ENCODE measurements around the gene TCAP.
A peak's percentile ranks its signal among the peaks of the same experiment; 100 is the strongest.

The TCAP gene

DNA sequence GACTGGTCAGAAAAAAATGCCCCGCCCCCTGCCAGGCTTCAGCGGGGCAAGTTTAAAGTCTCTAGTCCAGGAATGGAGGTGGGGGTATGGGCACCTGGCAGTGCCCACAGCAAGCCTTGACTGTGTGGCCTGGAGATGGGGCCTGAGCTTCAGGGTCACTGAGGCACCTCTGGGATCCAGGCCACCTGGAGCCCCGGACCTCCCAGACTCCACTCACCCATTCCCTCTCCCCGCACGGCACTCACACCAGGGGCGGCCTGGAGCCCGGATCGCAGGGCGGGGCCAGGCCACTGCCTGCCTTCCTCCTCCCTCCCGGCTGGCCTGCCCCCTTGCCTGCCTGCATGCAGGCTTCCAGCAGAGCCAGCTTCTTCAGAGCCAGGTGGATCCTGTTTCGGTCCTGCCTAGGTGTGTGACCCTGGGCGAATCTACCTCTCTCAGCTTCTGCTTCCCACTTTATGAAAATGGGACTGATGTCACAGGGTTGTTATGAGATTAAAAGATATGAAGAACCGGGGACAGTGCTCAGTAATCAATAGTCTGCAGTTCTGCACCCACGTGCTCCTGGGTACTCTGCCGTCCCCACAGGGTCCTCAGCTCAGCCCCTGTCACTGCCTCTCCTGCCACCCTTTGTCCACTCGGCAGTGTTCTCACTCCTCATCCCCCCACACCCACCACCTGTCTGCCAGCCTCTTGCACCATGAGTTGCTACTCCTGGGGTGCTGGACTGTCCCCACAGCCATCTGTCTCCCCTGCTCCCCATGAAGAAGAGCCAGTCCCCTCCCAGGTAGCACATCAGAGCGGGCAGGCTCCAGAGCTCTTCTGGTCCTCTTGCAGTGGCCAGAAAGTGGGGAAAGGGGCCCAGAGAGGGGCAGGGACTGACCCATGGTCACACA lies 1.2 kb upstream of the TCAP start:
- Mint-ChIP-seq H3K27me3 (peaks cover 12% of the 10 kb centered on the region), H3K4me1 (ENCODE audit: low read depth) (peaks cover 27% of the 10 kb centered on the region)

GRCh38 chr17:39665642-39666224 lies 584 bp downstream of the TCAP start:
- Mint-ChIP-seq H3K9me3 (no peaks in the 10 kb centered on the region), H3K4me3 (no peak overlapping the region), H3K27me3 (peaks cover 12% of the 10 kb centered on the region), H3K36me3 (ENCODE audit: low read depth) (peaks cover 5% of the 10 kb centered on the region), H3K4me1 (ENCODE audit: low read depth) (peaks cover 19% of the 10 kb centered on the region), H3K27ac (no peak overlapping the region)

More for the DNA sequence above, 1.2 kb upstream of the TCAP start:
- Mint-ChIP-seq H3K27ac (no peak overlapping the region), H3K4me3 (no peak overlapping the region), H3K9me3 (no peaks in the 10 kb centered on the region), H3K36me3 (ENCODE audit: low read depth) (peaks cover 5% of the 10 kb centered on the region)

- H3K9me3 Mint-ChIP-seq = no peaks in the 10 kb centered on the region
- H3K4me3 Mint-ChIP-seq = no peak overlapping the region
- H3K27ac Mint-ChIP-seq = no peak overlapping the region
- peaks cover 12% of the 10 kb centered on the region for H3K27me3 Mint-ChIP-seq
- H3K36me3 Mint-ChIP-seq (ENCODE audit: low read depth) = peaks cover 2% of the 10 kb centered on the region
- H3K4me1 Mint-ChIP-seq (ENCODE audit: low read depth) = peaks cover 18% of the 10 kb centered on the region
These were observed 1.1 kb downstream of the TCAP start for GRCh38 chr17:39666231-39666600.

GRCh38 chr17:39666601-39667261 lies 1.6 kb downstream of the TCAP start:
- Mint-ChIP-seq H3K9me3 (no peaks in the 10 kb centered on the region), H3K36me3 (ENCODE audit: low read depth) (no peaks in the 10 kb centered on the region), H3K27me3 (peaks cover 12% of the 10 kb centered on the region), H3K27ac (no peak overlapping the region), H3K4me3 (no peak overlapping the region), H3K4me1 (ENCODE audit: low read depth) (peaks cover 12% of the 10 kb centered on the region)

GRCh38 chr17:39667262-39667944 lies 2.3 kb downstream of the TCAP start:
- Mint-ChIP-seq H3K9me3 (no peaks in the 10 kb centered on the region), H3K27ac (no peak overlapping the region), H3K4me3 (peak overlapping the region; percentile 41), H3K4me1 (ENCODE audit: low read depth) (peaks cover 11% of the 10 kb centered on the region), H3K27me3 (peaks cover 12% of the 10 kb centered on the region), H3K36me3 (ENCODE audit: low read depth) (no peaks in the 10 kb centered on the region)

GRCh38 chr17:39667945-39668924 lies 3.1 kb downstream of the TCAP start, which contains the start of gene PNMT:
TSS of gene PNMT (plus strand) at chr17:39668453. CDS start at chr17:39668476, 23 bp downstream.
- no peaks in the 10 kb centered on the region for H3K9me3 Mint-ChIP-seq
- peak within 1 kb of the TSS; percentile 69 for H3K4me3 Mint-ChIP-seq
- no peak within 1 kb of the TSS for H3K27ac Mint-ChIP-seq
- H3K27me3 Mint-ChIP-seq = peaks cover 12% of the 10 kb centered on the region
- H3K36me3 Mint-ChIP-seq (ENCODE audit: low read depth) = no peaks in the 10 kb centered on the region
- H3K4me1 Mint-ChIP-seq (ENCODE audit: low read depth) = peaks cover 11% of the 10 kb centered on the region

DNA sequence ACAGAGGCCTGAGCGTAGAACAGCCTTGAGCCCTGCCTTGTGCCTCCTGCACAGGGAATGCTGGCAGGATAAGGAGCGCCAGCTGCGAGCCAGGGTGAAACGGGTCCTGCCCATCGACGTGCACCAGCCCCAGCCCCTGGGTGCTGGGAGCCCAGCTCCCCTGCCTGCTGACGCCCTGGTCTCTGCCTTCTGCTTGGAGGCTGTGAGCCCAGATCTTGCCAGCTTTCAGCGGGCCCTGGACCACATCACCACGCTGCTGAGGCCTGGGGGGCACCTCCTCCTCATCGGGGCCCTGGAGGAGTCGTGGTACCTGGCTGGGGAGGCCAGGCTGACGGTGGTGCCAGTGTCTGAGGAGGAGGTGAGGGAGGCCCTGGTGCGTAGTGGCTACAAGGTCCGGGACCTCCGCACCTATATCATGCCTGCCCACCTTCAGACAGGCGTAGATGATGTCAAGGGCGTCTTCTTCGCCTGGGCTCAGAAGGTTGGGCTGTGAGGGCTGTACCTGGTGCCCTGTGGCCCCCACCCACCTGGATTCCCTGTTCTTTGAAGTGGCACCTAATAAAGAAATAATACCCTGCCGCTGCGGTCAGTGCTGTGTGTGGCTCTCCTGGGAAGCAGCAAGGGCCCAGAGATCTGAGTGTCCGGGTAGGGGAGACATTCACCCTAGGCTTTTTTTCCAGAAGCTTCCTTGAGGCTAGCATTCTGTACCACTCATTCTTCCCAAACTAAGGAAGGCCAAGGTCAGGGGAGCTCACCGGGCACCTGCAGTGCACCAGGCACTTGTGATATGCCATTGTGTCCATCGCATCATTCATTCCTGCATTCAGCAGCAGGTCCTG lies 5.0 kb downstream of the TCAP start:
- H3K4me3 Mint-ChIP-seq = no peak overlapping the region
- no peaks in the 10 kb centered on the region for H3K36me3 Mint-ChIP-seq (ENCODE audit: low read depth)
- H3K9me3 Mint-ChIP-seq = no peaks in the 10 kb centered on the region
- peaks cover 12% of the 10 kb centered on the region for H3K27me3 Mint-ChIP-seq
- peaks cover 12% of the 10 kb centered on the region for H3K4me1 Mint-ChIP-seq (ENCODE audit: low read depth)
- H3K27ac Mint-ChIP-seq = no peak overlapping the region

DNA sequence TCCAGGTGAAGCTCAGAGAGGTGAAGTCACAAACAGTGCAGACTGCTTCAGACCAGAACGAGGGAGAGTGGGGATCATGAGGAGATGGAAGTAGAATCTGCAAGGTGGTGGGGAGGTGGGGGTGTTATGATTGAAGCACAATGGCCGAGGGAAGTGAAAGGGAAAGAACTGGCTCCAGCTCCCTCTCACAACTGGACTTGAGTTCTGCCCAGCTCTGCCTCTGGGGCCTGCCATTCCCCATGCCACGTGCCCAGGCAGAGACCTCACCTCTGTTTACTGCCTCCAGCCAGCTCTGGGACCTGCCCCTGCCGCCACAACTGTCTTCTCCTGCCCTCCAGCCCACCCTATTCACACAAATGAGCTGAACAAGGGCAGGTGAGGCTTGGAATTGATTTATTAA lies 5.6 kb downstream of the TCAP start:
- Mint-ChIP-seq H3K4me3 (no peak overlapping the region), H3K27ac (no peak overlapping the region), H3K36me3 (ENCODE audit: low read depth) (no peaks in the 10 kb centered on the region), H3K4me1 (ENCODE audit: low read depth) (peaks cover 18% of the 10 kb centered on the region), H3K27me3 (peaks cover 12% of the 10 kb centered on the region), H3K9me3 (no peaks in the 10 kb centered on the region)

GRCh38 chr17:39671651-39672521 lies 6.7 kb downstream of the TCAP start:
- no peaks in the 10 kb centered on the region for H3K9me3 Mint-ChIP-seq
- no peaks in the 10 kb centered on the region for H3K36me3 Mint-ChIP-seq (ENCODE audit: low read depth)
- H3K4me3 Mint-ChIP-seq = no peak overlapping the region
- peaks cover 7% of the 10 kb centered on the region for H3K27me3 Mint-ChIP-seq
- H3K27ac Mint-ChIP-seq = no peak overlapping the region
- peaks cover 26% of the 10 kb centered on the region for H3K4me1 Mint-ChIP-seq (ENCODE audit: low read depth)

GRCh38 chr17:39672522-39673334 lies 7.6 kb downstream of the TCAP start:
- H3K27ac Mint-ChIP-seq = no peak overlapping the region
- H3K4me1 Mint-ChIP-seq (ENCODE audit: low read depth) = peaks cover 32% of the 10 kb centered on the region
- no peaks in the 10 kb centered on the region for H3K36me3 Mint-ChIP-seq (ENCODE audit: low read depth)
- H3K4me3 Mint-ChIP-seq = no peak overlapping the region
- peaks cover 5% of the 10 kb centered on the region for H3K27me3 Mint-ChIP-seq
- H3K9me3 Mint-ChIP-seq = no peaks in the 10 kb centered on the region

DNA sequence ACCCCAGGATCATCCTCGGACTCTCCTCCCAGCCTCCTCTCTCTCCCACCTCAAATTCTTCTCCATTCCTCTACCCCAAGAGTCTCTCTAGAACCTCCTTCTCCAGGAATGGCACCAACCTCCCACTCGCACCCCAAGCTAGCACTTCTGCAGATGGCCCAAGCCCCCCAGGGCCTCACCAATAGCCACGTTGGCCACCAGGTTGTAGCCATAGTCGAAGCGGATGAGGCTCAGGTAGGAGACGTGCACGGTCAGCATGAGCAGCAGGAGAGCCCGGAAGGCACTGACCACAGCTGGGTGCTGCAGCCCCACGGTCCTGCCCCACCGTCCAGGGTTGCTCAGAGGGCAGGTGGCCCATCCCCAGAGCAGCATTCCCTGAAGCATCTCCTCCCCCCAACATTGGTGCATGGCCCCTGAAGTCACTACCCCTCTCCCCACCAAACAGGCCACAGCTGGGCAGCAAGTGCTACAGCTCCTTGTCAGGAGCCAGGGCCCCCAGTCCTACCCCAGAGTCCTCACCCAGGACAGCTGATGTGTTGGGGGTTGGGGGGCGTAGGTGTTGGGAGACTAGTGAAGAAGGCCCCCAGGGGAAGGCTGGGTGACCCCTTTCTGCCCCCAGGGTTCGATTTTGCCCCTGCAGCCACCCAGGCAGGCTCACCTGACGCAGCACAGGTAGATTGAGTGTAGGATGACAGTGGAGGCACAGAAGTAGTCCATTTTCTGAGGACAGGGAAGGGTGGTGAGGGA lies 8.4 kb downstream of the TCAP start:
- Mint-ChIP-seq H3K4me1 (ENCODE audit: low read depth) (peaks cover 38% of the 10 kb centered on the region), H3K4me3 (no peak overlapping the region), H3K9me3 (no peaks in the 10 kb centered on the region), H3K27me3 (peaks cover 3% of the 10 kb centered on the region), H3K36me3 (ENCODE audit: low read depth) (no peaks in the 10 kb centered on the region), H3K27ac (no peak overlapping the region)

Data from stimulated activated naive CD8-positive, alpha-beta T cell treated with anti-CD3 and anti-CD28 coated beads, Interleukin-15, Interleukin-2, amounts not matched to agents 100 ng/mL and 50 ng/mL, for 24 hours (primary cell).